RCC 7860 (cell line): Measurements from ENCODE around the gene ZNF106.

Experiments used
- DNase-seq: peaks from one replicate; pipeline ENCODE4 v3.0.0-alpha.2; 2015; ENCODE audit warnings: low spot score
- FAIRE-seq: peaks from 2 replicates; lab custom pipeline; 2012; peaks lifted over from hg19 to GRCh38; lab: Jason Lieb, UNC

ZNF106 gene

DNA sequence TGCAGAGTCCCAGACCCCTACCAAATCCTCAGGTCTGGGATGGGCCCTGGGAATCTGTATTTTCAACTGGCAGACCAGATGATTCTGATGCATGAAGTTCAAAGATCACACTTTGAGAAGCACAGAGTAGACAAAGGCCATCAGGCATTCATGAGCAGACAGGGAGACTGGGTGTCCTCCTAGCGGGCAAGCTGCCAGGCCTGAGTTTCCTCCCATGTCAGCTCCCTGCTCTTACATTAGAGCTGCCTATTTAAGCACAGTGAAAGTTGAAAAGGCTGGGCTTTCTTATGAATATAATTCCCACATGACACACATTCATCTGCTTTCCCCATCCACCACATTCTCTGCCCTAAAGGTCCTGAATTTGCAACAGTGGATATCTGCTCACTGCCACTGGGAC lies 117.7 kb downstream of the ZNF106 start:
- FAIRE-seq, result no peak
- no peak for DNase-seq

DNA sequence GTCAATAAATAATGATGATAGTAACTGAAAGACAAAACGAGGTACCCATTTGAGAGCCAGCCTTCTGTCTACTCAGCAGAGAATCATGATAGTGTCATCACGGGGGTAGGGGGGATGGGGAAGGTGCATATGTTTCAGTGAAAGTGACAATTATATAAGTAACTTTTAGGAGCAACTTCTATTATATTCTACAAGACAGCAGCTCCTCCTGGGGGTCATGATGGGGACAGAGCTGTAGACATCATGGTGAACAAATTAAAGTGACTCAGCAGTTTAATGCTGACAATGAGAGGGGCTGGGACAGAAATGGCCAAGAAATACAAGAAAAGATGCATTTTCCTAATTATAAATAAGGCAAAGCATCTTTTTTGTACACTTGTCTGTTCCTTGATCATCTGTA lies 119.8 kb downstream of the ZNF106 start:
- DNase-seq (no peak), FAIRE-seq (no peak)

DNA sequence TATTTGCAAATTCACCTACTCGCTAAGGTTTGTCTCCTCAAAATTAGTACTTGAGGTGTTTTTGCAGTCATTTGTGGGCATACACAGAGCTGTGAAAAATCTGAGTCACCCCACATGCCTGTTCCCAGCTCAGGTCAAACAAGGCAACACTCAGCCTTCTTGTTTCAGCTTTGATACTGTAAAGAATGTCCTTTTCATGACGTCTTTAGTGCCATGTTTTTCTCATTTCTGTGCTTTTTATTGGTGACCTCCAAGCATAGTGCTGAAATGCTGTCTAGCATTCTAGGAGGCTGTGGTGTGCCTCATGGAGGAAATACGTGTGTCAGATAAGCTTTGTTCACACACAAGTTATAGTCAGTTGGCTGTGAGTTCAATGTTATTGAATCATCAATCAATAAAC lies 122.8 kb downstream of the ZNF106 start:
- DNase-seq, result no peak
- FAIRE-seq, result no peak

DNA sequence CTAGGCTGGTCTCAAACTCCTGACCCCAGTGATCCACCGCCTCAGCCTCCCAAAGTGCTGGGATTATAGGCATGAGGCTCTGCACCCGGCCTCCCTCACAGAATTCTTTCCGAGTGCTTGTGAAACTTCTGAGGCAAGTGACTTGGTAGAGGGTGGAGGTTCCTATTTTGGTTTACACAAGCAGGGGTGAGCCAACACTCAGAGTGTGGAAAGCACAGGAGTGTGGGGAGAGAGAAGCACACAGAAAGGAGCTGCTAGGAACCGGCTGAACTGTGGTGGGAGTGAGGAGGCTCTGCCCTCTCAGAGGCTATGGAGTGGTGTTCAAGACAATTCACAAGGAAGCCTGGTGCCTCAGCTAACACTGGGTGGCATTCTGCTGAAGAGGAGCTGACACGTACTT lies 123.9 kb downstream of the ZNF106 start:
- FAIRE-seq, result no peak
- no peak for DNase-seq

DNA sequence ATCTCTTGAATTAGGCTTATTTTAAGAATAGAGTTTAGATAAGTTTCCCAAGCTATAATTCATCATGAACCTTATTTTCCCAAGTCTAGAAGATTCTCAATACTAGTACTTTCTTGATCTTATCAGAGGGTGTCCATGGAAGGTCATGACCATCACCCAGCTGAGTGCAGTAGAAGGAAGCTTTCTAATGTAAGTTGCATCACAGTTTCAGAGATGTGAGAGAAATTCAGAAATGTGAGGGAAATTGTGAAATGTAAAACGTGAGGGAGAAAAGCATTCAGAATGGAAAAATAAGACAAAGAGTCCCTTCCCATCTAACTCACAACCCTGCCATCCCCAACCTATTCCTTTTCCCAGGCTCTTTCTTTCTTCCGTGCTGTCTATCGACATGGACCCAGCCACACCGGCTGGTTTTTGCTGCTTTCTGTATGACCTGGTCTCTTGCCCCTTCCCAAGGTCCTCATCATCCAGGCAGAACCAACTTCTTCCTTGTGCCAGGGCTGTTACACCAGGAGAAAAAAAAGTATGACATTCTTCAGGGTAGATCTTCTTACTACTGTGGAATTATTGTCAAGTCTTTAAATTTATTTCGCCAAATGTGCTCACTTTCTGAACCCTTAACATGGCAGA lies 124.9 kb downstream of the ZNF106 start:
- DNase-seq, result no peak
- FAIRE-seq, result no peak

DNA sequence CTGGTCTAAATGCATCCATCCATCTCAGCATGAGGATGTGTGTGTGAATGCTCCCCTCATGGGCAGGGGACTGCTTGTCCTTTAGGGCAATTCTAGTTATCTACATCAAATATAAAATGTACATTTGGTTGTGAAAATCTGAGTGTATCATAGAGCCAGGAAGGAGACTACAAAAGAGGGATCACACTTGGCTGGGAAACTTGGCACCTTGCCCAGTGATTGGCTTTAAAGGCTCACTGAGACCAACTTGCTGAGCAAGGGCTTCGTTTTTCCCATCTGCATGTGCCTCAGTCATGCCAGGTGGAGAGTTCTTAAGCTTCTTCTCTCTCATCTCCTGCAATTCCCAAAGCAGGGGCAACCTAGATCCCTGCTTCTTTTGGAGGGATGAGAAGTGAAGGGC lies 126.4 kb downstream of the ZNF106 start:
- no peak for DNase-seq
- no peak for FAIRE-seq

DNA sequence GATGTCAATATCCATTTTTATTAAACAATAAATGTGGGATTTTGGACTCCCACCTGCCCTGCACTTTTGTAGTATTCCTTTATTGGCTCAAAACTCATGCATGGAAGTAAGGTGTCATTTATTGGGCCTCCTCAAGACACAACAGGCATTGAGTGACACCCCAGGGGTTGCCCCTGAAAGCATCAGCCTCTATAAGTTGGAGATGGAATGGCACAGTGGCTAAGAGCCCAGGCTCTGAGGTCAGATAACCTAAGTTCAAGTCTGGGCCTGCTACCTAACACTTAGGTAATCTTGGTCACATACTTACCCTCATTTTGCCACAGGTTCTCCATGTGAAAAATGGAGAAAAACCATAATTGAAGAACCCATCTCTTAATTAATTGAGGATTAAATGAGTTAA lies 127.0 kb downstream of the ZNF106 start:
- DNase-seq (no peak), FAIRE-seq (no peak)

DNA sequence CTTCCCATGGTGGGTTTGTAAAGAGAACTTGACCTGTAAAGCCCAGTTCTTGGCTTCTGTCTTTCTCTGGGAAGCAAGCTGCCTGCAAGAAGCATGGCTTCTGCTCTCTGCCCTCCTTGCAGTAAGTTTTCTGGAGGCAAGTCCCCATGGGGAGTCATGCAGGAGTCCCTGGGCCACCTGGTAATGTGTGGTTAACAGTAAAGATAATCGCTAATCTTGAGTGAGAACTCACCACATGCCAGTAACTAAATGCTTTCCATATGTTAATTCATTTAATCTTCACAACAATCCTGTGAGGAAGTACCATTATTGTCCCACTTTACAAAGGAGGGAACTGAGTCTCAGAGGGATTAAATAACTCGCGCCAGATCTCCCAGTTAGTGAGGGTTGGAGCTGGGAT lies 127.5 kb downstream of the ZNF106 start:
- DNase-seq (no peak), FAIRE-seq (no peak)
